Fibroblast of lung (primary cell): Measurements from ENCODE around the gene PAPPA. TPM values are rescaled to one million over a fixed set of nuclear protein-coding genes. Genes with fewer than 3 reads are reported as not detected.

Experiments used
- DNase-seq, 2 donors: peaks; one replicate each; pipeline versions ENCODE4 v3.0.0 to v3.0.0-alpha.2; 2010; ENCODE audit warnings: low read depth in 2 of 2
- H2AFZ ChIP-seq: 2 replicates; pipeline ENCODE4 v1.5.1; 2012; ENCODE audit warnings: low read length, control low read depth, inconsistent platforms
- H3K27ac ChIP-seq: 2 replicates; pipeline ENCODE4 v1.5.1; 2011; ENCODE audit warnings: low read length, control low read depth; ENCODE audit not compliant: insufficient read depth
- H3K27me3 ChIP-seq: 2 replicates; pipeline ENCODE4 v1.5.1; 2011; ENCODE audit warnings: mild to moderate bottlenecking, low read length; ENCODE audit not compliant: control insufficient read depth, insufficient read depth
- H3K36me3 ChIP-seq: 2 replicates; pipeline ENCODE4 v1.5.1; 2011; ENCODE audit warnings: low read length; ENCODE audit not compliant: control insufficient read depth, insufficient read depth
- H3K4me1 ChIP-seq: 2 replicates; pipeline ENCODE4 v1.5.1; 2011; ENCODE audit warnings: low read length; ENCODE audit not compliant: control insufficient read depth, insufficient read depth; ENCODE audit errors: extremely low read depth
- H3K4me2 ChIP-seq: 2 replicates; pipeline ENCODE4 v1.5.1; 2011; ENCODE audit warnings: low read length, control low read depth; ENCODE audit not compliant: insufficient read depth; ENCODE audit errors: extremely low read depth
- H3K4me3 ChIP-seq, 4 experiments: fragments of 200-600 bp in 1 of 4; sonication (generic) in 1 of 4; replicated peaks in 1 of 4; 2 replicates each; pipeline ENCODE4 v1.5.1; 2011 to 2016; ENCODE audit warnings: low read length in 4 of 4, low read depth in 3 of 4, mild to moderate bottlenecking in 3 of 4, control low read depth in 2 of 4, inconsistent platforms in 1 of 4, mixed read lengths in 1 of 4; ENCODE audit not compliant: insufficient read depth in 1 of 4; ENCODE audit errors: control extremely low read depth in 1 of 4
- H3K79me2 ChIP-seq: 2 replicates; pipeline ENCODE4 v1.5.1; 2012; ENCODE audit warnings: mild to moderate bottlenecking, low read length, inconsistent platforms; ENCODE audit not compliant: control insufficient read depth, insufficient read depth
- H3K9ac ChIP-seq: 2 replicates; pipeline ENCODE4 v1.5.1; 2011; ENCODE audit warnings: mild to moderate bottlenecking, low read length, control low read depth; ENCODE audit not compliant: insufficient read depth
- H3K9me3 ChIP-seq: 2 replicates; pipeline ENCODE4 v1.5.1; 2012; ENCODE audit warnings: low read depth, low read length; ENCODE audit not compliant: control insufficient read depth, insufficient read depth
- H4K20me1 ChIP-seq: 2 replicates; pipeline ENCODE4 v1.5.1; 2011; ENCODE audit warnings: low read length; ENCODE audit not compliant: control insufficient read depth, insufficient read depth; ENCODE audit errors: extremely low read depth
- EZH2 ChIP-seq: IDR thresholded peaks from 2 replicates; pipeline ENCODE4 v1.5.1; 2012; ENCODE audit warnings: low read length, control low read depth, mild to moderate bottlenecking; ENCODE audit errors: missing control alignments
- polyA plus RNA-seq, 2 donors: library from polyadenylated mRNA; depleted of rRNA in 1 of 2; stranded (reverse) in 1 of 2; unstranded in 1 of 2; fragments of >200 nt; gene quantifications; 2 replicates each; pipeline ENCODE4 v1.2.1, GENCODE V29; 2011 to 2012; ENCODE audit warnings: missing spikeins in 1 of 2
- total RNA-seq: library from RNA; depleted of rRNA; stranded (reverse); fragments of >200 nt; gene quantifications from 2 replicates; pipeline ENCODE4 v1.2.1, GENCODE V29; 2014
- TF ChIP-seq, protein P1 (sequence below), 2 donors: IDR thresholded peaks in 1 of 2; conservative IDR thresholded peaks in 1 of 2; 1 replicate in 1 of 2; 2 replicates in 1 of 2; pipeline ENCODE4 v1.5.1; 2011 to 2012; ENCODE audit warnings: low read length in 2 of 2, control low read depth in 1 of 2, inconsistent platforms in 1 of 2, low read depth in 1 of 2, mild to moderate bottlenecking in 1 of 2

PAPPA gene
- total and polyA plus RNA-seq, 2 donors (not counting 1 experiment from before 2014, with no cell fraction given), result 8.8 to 45.7 TPM

- H3K27me3 ChIP-seq, result no peaks in the 10 kb centered on the region
- H3K4me3 ChIP-seq, result no peak overlapping the region
- H3K9me3 ChIP-seq, result no peaks in the 10 kb centered on the region
- no peaks in the 10 kb centered on the region for H3K36me3 ChIP-seq
- TF ChIP-seq, protein P1, sequence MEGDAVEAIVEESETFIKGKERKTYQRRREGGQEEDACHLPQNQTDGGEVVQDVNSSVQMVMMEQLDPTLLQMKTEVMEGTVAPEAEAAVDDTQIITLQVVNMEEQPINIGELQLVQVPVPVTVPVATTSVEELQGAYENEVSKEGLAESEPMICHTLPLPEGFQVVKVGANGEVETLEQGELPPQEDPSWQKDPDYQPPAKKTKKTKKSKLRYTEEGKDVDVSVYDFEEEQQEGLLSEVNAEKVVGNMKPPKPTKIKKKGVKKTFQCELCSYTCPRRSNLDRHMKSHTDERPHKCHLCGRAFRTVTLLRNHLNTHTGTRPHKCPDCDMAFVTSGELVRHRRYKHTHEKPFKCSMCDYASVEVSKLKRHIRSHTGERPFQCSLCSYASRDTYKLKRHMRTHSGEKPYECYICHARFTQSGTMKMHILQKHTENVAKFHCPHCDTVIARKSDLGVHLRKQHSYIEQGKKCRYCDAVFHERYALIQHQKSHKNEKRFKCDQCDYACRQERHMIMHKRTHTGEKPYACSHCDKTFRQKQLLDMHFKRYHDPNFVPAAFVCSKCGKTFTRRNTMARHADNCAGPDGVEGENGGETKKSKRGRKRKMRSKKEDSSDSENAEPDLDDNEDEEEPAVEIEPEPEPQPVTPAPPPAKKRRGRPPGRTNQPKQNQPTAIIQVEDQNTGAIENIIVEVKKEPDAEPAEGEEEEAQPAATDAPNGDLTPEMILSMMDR (conservative IDR thresholded peaks at IDR 0.05 in 1 of 2, IDR thresholded peaks at IDR 0.05 in 1 of 2; ENCODE audit: low read depth in 1 of 2, low read length in 2 of 2), result no peak
- no peak for TF ChIP-seq EZH2
- no peak overlapping the region for H3K9ac ChIP-seq
- no peaks in the 10 kb centered on the region for H3K79me2 ChIP-seq
- peaks cover 3% of the 10 kb centered on the region for H3K4me1 ChIP-seq
- no peak overlapping the region for H2AFZ ChIP-seq
- no peak overlapping the region for H3K27ac ChIP-seq
- no peak for DNase-seq
- H4K20me1 ChIP-seq, result no peaks in the 10 kb centered on the region
- H3K4me2 ChIP-seq, result no peak overlapping the region
These were observed 240.5 kb downstream of the PAPPA start for GRCh38 chr9:116394070-116394469.

DNA sequence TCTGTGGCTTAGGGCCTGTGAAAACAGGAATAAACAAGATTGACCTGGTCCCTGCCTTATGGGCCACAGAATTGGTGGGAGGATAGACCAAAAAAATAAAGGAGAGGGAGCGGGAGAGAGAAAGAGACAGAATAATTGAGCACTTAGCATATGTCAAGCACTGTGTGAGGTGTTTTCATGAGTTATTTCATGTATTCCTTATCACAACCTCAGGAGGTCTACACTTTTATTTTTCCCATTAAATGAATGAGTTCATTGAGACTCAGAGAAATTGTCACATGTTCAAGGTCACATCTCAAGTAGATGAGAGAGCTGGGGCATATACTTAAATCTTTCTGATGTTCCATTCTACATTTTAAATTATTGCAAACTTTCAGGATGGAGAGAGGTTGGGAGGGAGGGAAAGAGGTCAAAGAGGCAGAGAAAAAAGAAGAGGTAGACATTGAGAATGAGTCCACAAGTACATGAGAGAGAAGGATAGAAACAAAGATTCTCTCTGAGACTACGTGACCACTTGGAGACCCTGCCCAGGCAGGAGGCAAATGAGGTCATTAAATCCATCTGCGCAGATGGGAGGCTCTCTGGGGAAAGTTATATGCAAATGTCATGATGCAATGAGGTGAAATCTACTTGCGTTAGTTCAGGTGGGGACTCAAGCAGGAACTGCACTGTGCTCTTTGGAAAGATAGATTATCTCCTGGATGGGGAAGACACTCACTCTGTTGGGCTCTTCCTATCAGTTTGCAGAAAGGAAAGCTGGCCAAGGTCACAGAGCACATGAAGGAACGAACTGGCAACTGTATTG is 241.5 kb downstream of the PAPPA start:
- peak in 1 of 2 donors; percentile 11 for DNase-seq
- TF ChIP-seq, protein P1 (conservative IDR thresholded peaks at IDR 0.05 in 1 of 2, IDR thresholded peaks at IDR 0.05 in 1 of 2; ENCODE audit: low read depth in 1 of 2, low read length in 2 of 2), result no peak
- TF ChIP-seq EZH2, result no peak
- Histone ChIP-seq H3K4me3 (no peak overlapping the region), H3K27me3 (no peaks in the 10 kb centered on the region), H3K9ac (no peak overlapping the region), H3K4me2 (no peak overlapping the region), H3K4me1 (peaks cover 3% of the 10 kb centered on the region), H4K20me1 (no peaks in the 10 kb centered on the region), H3K27ac (no peak overlapping the region), H2AFZ (no peak overlapping the region), H3K79me2 (no peaks in the 10 kb centered on the region), H3K9me3 (no peaks in the 10 kb centered on the region), H3K36me3 (no peaks in the 10 kb centered on the region)

GRCh38 chr9:116395699-116396037 is 242.1 kb downstream of the PAPPA start:
- H3K4me1 ChIP-seq, result peaks cover 3% of the 10 kb centered on the region
- H3K9ac ChIP-seq, result no peak overlapping the region
- H3K27ac ChIP-seq, result no peak overlapping the region
- H3K4me2 ChIP-seq, result no peak overlapping the region
- H3K79me2 ChIP-seq, result no peaks in the 10 kb centered on the region
- H4K20me1 ChIP-seq, result no peaks in the 10 kb centered on the region
- no peaks in the 10 kb centered on the region for H3K27me3 ChIP-seq
- H3K4me3 ChIP-seq, result no peak overlapping the region
- no peak overlapping the region for H2AFZ ChIP-seq
- H3K9me3 ChIP-seq, result no peaks in the 10 kb centered on the region
- no peak for DNase-seq
- no peaks in the 10 kb centered on the region for H3K36me3 ChIP-seq
- no peak for TF ChIP-seq EZH2
- TF ChIP-seq, protein P1 (conservative IDR thresholded peaks at IDR 0.05 in 1 of 2, IDR thresholded peaks at IDR 0.05 in 1 of 2; ENCODE audit: low read depth in 1 of 2, low read length in 2 of 2), result no peak
